GM18508 (cell line): ENCODE measurements around the gene LIAS.

Experiments
- ATAC-seq: cut with Tn5 transposase; IDR thresholded peaks from one replicate; pipeline ENCODE4 v1.9.1; 2021; ENCODE audit warnings: moderate number of reproducible peaks; ENCODE audit not compliant: insufficient read depth, unreplicated experiment

Gene LIAS

GRCh38 chr4:39526765-39527295, 68.0 kb downstream of the LIAS start:
- ATAC-seq = no peak

DNA sequence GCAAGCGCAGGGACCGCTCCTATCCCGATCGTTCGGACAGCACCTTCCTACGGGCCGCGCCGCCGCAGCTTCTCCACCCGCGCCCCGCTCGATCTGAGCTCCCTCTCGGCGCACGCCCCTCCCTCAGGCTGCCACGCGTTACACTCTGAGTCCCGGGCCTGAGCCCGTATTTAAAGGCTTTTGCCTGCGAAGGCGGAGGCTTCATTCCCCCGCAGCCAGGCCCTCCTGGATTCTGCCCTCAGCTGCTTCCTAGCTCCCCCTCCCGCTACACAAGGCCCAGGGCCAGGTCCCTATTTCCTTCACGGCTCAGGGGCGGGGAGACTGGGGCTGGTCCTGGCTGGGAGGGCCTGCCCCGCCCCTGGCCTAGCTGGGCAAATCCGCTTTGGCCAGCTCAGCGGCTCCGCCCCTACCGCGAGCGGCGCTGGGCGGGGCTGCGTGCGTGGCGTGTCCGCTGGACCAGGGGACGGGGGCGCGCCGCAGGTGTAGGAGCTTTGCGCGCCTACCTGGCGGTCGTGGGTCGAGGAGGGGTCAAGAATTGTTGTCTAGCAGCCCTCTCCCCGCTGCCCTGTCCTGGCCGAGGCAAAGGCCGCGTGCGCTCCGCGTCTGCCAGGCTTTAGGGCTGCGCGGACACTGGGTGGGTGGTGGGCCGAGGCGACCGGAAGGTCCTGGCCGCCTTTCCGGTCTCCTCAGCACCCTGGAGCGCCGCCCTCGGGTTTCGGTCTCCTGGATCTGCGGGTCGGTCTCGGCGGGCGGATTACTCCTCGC, 68.6 kb downstream of the LIAS start, which contains the start of gene UGDH:
Gene UGDH (minus strand): TSS at position 144 of the 765 bp plus-strand sequence. CDS start 5,927 bp downstream, outside the sequence.
- ATAC-seq = peak; percentile 79

DNA sequence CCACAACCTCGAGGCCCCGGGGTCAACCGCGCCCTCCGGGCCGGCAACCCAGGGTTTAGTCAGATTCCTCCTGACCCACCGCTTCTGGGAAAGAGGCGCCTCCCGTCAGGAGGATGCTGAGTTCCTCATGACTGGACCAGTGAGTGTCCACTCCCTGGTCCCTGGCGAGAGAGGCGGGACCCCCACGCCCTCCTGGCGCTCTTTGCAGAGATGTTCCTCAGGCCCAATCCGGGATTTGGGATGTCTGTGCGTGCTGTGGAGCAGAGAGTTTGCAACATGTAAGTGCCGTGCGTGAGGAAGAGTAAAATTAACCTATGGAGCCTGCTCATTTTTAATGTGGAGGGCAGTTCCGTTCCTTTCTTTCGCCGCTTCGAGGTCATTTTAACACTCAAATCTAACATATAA, 69.2 kb downstream of the LIAS start:
- ATAC-seq = no peak
